ENCODE measurements around the gene CABYR. TPM values are rescaled to one million over a fixed set of nuclear protein-coding genes. Genes with fewer than 3 reads are reported as not detected.

Gene CABYR
- total and polyA plus RNA-seq, 2 of the 13 experiments (the other 11 are each of a cell fraction or from before 2014, with no cell fraction given): 0.71 to 0.88 TPM

DNA sequence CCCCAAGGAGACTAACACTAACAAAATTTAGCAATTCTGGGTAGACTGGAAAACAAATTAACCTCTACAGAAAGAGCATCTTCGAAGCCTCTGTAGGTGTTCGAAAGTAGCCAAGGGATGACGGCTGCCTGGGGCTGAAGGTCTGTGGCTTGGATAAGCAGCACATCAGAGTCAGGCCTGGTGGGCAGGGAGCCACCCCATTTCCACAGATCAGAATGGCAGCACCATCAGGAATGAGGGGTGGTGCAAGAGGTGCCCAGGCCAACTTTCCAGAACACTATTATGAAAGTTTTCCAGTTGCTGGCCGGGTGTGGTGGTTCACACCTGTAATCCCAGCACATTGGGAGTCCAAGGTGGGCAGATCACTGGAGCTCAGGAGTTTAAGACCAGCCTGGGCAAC lies 57.9 kb downstream of the CABYR start:
- CTCF ChIA-PET (ENCODE audit: low intra/inter-chr PET ratio, low total read pairs): no interaction called here
- Histone ChIP-seq H3K9ac (ENCODE audit: insufficient read depth, low read depth, low read length) (no peak overlapping the region), H3K9me3 (ENCODE audit: low read length) (no peaks in the 10 kb centered on the region), H3K4me1 (ENCODE audit: insufficient read depth, low read length) (peaks cover 8% of the 10 kb centered on the region), H3K27me3 (ENCODE audit: control insufficient read depth in 1 of 2, insufficient read depth in 2 of 2, low read length in 2 of 2) (peaks cover 0 to 3% of the 10 kb centered on the region in 2 experiments; a peak in 1 of 5 replicates), H2AFZ (ENCODE audit: low read length) (no peak overlapping the region), H4K20me1 (ENCODE audit: insufficient read depth, low read length) (no peaks in the 10 kb centered on the region), H3K4me2 (ENCODE audit: low read depth, low read length) (no peak overlapping the region), H3K27ac (ENCODE audit: extremely low read length, insufficient read depth, low read length) (no peak overlapping the region), H3K79me2 (ENCODE audit: insufficient read depth, low read length) (no peaks in the 10 kb centered on the region), H3K4me3 (replicated peaks in 1 of 3; ENCODE audit: insufficient read depth in 1 of 3, low read depth in 2 of 3, low read length in 3 of 3) (no peak overlapping the region), H3K36me3 (replicated peaks in 1 of 2; ENCODE audit: control insufficient read depth in 1 of 2, insufficient read depth in 2 of 2, low read length in 2 of 2) (no peaks in the 10 kb centered on the region)
- no peak for DNase-seq (ENCODE audit: low spot score)
- in situ Hi-C loops (cut with HindIII; ENCODE audit: extremely low pct_ligation_motif_present, low pct_unique_long_range_greater_than_20kb) (no loop called here), intact Hi-C loops (cut with micrococcal nuclease; ENCODE audit: unreplicated experiment) (no loop called here)
- BruUV-seq (replicated peaks): no TSS peak
- TF ChIP-seq, protein P1, sequence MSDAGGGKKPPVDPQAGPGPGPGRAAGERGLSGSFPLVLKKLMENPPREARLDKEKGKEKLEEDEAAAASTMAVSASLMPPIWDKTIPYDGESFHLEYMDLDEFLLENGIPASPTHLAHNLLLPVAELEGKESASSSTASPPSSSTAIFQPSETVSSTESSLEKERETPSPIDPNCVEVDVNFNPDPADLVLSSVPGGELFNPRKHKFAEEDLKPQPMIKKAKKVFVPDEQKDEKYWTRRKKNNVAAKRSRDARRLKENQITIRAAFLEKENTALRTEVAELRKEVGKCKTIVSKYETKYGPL (CRISPR knock-in tag; IDR thresholded peaks at IDR 0.05): no peak
- no peak for TF ChIP-seq MAZ (IDR thresholded peaks at IDR 0.05; ENCODE audit: borderline replicate concordance, low read depth, low read length)
- TF ChIP-seq MAZ (CRISPR knock-in tag; IDR thresholded peaks at IDR 0.05; ENCODE audit: low read depth): no peak
- TF ChIP-seq ZNF30 (CRISPR knock-in tag; IDR thresholded peaks at IDR 0.05): no peak
- no peak for TF ChIP-seq ZNF121 (CRISPR knock-in tag; IDR thresholded peaks at IDR 0.05)
- TF ChIP-seq MXI1 (IDR thresholded peaks at IDR 0.05; ENCODE audit: borderline replicate concordance, low read depth, low read length): no peak
- no peak for TF ChIP-seq MAF1 (CRISPR knock-in tag; IDR thresholded peaks at IDR 0.05; ENCODE audit: borderline replicate concordance)
- TF ChIP-seq SP2 (CRISPR knock-in tag; IDR thresholded peaks at IDR 0.05): no peak
- TF ChIP-seq, protein P2, sequence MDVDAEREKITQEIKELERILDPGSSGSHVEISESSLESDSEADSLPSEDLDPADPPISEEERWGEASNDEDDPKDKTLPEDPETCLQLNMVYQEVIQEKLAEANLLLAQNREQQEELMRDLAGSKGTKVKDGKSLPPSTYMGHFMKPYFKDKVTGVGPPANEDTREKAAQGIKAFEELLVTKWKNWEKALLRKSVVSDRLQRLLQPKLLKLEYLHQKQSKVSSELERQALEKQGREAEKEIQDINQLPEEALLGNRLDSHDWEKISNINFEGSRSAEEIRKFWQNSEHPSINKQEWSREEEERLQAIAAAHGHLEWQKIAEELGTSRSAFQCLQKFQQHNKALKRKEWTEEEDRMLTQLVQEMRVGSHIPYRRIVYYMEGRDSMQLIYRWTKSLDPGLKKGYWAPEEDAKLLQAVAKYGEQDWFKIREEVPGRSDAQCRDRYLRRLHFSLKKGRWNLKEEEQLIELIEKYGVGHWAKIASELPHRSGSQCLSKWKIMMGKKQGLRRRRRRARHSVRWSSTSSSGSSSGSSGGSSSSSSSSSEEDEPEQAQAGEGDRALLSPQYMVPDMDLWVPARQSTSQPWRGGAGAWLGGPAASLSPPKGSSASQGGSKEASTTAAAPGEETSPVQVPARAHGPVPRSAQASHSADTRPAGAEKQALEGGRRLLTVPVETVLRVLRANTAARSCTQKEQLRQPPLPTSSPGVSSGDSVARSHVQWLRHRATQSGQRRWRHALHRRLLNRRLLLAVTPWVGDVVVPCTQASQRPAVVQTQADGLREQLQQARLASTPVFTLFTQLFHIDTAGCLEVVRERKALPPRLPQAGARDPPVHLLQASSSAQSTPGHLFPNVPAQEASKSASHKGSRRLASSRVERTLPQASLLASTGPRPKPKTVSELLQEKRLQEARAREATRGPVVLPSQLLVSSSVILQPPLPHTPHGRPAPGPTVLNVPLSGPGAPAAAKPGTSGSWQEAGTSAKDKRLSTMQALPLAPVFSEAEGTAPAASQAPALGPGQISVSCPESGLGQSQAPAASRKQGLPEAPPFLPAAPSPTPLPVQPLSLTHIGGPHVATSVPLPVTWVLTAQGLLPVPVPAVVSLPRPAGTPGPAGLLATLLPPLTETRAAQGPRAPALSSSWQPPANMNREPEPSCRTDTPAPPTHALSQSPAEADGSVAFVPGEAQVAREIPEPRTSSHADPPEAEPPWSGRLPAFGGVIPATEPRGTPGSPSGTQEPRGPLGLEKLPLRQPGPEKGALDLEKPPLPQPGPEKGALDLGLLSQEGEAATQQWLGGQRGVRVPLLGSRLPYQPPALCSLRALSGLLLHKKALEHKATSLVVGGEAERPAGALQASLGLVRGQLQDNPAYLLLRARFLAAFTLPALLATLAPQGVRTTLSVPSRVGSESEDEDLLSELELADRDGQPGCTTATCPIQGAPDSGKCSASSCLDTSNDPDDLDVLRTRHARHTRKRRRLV (CRISPR knock-in tag; IDR thresholded peaks at IDR 0.05): no peak
- TF ChIP-seq HDAC6 (IDR thresholded peaks at IDR 0.05; ENCODE audit: low read depth, low read length): no peak
- TF ChIP-seq, protein P3, sequence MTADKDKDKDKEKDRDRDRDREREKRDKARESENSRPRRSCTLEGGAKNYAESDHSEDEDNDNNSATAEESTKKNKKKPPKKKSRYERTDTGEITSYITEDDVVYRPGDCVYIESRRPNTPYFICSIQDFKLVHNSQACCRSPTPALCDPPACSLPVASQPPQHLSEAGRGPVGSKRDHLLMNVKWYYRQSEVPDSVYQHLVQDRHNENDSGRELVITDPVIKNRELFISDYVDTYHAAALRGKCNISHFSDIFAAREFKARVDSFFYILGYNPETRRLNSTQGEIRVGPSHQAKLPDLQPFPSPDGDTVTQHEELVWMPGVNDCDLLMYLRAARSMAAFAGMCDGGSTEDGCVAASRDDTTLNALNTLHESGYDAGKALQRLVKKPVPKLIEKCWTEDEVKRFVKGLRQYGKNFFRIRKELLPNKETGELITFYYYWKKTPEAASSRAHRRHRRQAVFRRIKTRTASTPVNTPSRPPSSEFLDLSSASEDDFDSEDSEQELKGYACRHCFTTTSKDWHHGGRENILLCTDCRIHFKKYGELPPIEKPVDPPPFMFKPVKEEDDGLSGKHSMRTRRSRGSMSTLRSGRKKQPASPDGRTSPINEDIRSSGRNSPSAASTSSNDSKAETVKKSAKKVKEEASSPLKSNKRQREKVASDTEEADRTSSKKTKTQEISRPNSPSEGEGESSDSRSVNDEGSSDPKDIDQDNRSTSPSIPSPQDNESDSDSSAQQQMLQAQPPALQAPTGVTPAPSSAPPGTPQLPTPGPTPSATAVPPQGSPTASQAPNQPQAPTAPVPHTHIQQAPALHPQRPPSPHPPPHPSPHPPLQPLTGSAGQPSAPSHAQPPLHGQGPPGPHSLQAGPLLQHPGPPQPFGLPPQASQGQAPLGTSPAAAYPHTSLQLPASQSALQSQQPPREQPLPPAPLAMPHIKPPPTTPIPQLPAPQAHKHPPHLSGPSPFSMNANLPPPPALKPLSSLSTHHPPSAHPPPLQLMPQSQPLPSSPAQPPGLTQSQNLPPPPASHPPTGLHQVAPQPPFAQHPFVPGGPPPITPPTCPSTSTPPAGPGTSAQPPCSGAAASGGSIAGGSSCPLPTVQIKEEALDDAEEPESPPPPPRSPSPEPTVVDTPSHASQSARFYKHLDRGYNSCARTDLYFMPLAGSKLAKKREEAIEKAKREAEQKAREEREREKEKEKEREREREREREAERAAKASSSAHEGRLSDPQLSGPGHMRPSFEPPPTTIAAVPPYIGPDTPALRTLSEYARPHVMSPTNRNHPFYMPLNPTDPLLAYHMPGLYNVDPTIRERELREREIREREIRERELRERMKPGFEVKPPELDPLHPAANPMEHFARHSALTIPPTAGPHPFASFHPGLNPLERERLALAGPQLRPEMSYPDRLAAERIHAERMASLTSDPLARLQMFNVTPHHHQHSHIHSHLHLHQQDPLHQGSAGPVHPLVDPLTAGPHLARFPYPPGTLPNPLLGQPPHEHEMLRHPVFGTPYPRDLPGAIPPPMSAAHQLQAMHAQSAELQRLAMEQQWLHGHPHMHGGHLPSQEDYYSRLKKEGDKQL (CRISPR knock-in tag; IDR thresholded peaks at IDR 0.05; ENCODE audit: low read depth): no peak
- POLR2A ChIA-PET: no interaction called here
- no peak for FAIRE-seq
- WGBS (ENCODE audit: low lambda C conversion rate): 68% methylated on average over 3 of the region's 4 CpGs
- no peak for ATAC-seq

Measured in HepG2 (cell line).